ENCODE data around the gene CERS2. TPM values are rescaled to one million over a fixed set of nuclear protein-coding genes. Genes with fewer than 3 reads are reported as not detected.

The CERS2 gene
- total and polyA plus RNA-seq, 2 of the 13 experiments (the other 11 are each of a cell fraction or from before 2014, with no cell fraction given): 269 to 298 TPM

- H3K79me2 ChIP-seq (ENCODE audit: insufficient read depth, low read length): no peaks in the 10 kb centered on the region
- BruUV-seq (replicated peaks): no TSS peak
- POLR2A ChIA-PET: interaction anchor here (0.6 to 5.6 kb wide), 4 partner anchors 9 to 18 kb away, joined by 3 to 55 read pairs (median 28); partner anchors contain the start of genes ANXA9 and MINDY1
- H4K20me1 ChIP-seq (ENCODE audit: insufficient read depth, low read length): no peaks in the 10 kb centered on the region
- in situ Hi-C loops (cut with HindIII; ENCODE audit: extremely low pct_ligation_motif_present, low pct_unique_long_range_greater_than_20kb) (no loop called here), intact Hi-C loops (cut with micrococcal nuclease; ENCODE audit: unreplicated experiment) (no loop called here)
- H3K4me2 ChIP-seq (ENCODE audit: low read depth, low read length): no peak overlapping the region
- H3K9ac ChIP-seq (ENCODE audit: insufficient read depth, low read depth, low read length): no peak overlapping the region
- H3K36me3 ChIP-seq (replicated peaks in 1 of 2; ENCODE audit: control insufficient read depth in 1 of 2, insufficient read depth in 2 of 2, low read length in 2 of 2): peaks cover 12 to 34% of the 10 kb centered on the region in 2 experiments; a peak in 4 of 5 replicates
- CTCF ChIA-PET (ENCODE audit: low intra/inter-chr PET ratio, low total read pairs): no interaction called here
- no peaks in the 10 kb centered on the region for H3K9me3 ChIP-seq (ENCODE audit: low read length)
- FAIRE-seq (no peak), DNase-seq (ENCODE audit: low spot score) (no peak), ATAC-seq (no peak)
- H3K4me1 ChIP-seq (ENCODE audit: insufficient read depth, low read length): peaks cover 31% of the 10 kb centered on the region
- no peak overlapping the region for H2AFZ ChIP-seq (ENCODE audit: low read length)
- H3K4me3 ChIP-seq (replicated peaks in 1 of 3; ENCODE audit: insufficient read depth in 1 of 3, low read depth in 2 of 3, low read length in 3 of 3): no peak overlapping the region
- no peak overlapping the region for H3K27ac ChIP-seq (ENCODE audit: extremely low read length, insufficient read depth, low read length)
- 92% methylated on average over 9 of the region's 20 CpGs for WGBS (ENCODE audit: low lambda C conversion rate)
- no peaks in the 10 kb centered on the region for H3K27me3 ChIP-seq (ENCODE audit: control insufficient read depth in 1 of 2, insufficient read depth in 2 of 2, low read length in 2 of 2)
- TF ChIP-seq NFRKB (IDR thresholded peaks at IDR 0.05) (no peak), JUN (CRISPR knock-in tag; IDR thresholded peaks at IDR 0.05) (no peak), AGO2 (optimal IDR thresholded peaks at IDR 0.05; ENCODE audit: low read depth, low read length) (peak; percentile 60), ZNF101 (CRISPR knock-in tag; IDR thresholded peaks at IDR 0.05; ENCODE audit: borderline replicate concordance, low read depth) (no peak), ZNF710 (CRISPR knock-in tag; IDR thresholded peaks at IDR 0.05; ENCODE audit: borderline replicate concordance) (no peak), RBFOX2 (IDR thresholded peaks at IDR 0.05; ENCODE audit: low read depth, low read length) (0 out of 2 replicates have a peak, but pooled peaks have one; percentile 48)
Observed at GRCh38 chr1:150997126-150997872, 22.7 kb upstream of the CERS2 start.
